HG03108 (cell line): ENCODE measurements around the gene RHOH.

ENCODE experiments used
- ATAC-seq: cut with Tn5 transposase; IDR thresholded peaks from one replicate; pipeline ENCODE4 v1.9.1; 2021; ENCODE audit warnings: moderate library complexity; ENCODE audit not compliant: unreplicated experiment

Gene RHOH

DNA sequence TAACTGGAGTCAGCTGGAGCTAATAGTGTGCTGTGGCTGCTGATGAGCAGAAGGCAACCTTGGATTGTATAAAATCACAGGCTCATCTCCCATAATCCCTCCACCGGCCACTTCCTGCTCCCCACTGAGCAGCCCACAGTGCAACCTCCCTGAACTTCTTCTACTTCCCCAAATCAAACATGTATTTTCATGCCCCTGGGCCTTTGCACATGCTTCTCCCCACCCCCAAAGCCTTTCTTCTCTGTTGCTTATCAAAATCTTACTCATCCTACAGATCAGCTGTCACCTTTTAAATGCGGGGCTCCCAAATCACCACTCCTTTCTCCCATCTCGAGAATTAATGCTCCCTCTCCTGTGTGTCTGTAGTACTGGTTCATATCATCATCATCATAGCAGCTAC, 35.8 kb downstream of the RHOH start:
- ATAC-seq = no peak

DNA sequence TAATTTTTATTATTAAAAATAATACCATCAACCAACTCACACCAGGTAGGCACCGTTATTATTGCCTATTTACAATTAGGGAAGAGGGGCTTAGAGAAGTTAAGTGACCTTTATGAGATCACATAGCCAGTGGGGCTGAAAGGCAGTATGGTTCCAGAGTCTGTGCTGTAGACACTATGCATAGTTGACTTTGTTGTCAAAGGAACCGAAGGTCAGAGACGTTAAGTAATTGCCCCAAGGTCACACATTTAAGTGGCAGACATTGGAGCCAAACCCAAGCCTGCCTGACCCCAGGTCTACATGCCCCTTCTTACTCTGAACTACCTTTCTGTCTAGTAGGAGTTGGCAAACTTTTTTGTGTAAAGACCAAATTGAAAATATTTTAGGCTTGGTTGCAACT, 36.4 kb downstream of the RHOH start:
- ATAC-seq = no peak

- no peak for ATAC-seq
Observed at GRCh38 chr4:40234519-40235039, 37.7 kb downstream of the RHOH start.

GRCh38 chr4:40238008-40238699, 41.3 kb downstream of the RHOH start:
- no peak for ATAC-seq

GRCh38 chr4:40238700-40239548, 42.1 kb downstream of the RHOH start:
- ATAC-seq = no peak

DNA sequence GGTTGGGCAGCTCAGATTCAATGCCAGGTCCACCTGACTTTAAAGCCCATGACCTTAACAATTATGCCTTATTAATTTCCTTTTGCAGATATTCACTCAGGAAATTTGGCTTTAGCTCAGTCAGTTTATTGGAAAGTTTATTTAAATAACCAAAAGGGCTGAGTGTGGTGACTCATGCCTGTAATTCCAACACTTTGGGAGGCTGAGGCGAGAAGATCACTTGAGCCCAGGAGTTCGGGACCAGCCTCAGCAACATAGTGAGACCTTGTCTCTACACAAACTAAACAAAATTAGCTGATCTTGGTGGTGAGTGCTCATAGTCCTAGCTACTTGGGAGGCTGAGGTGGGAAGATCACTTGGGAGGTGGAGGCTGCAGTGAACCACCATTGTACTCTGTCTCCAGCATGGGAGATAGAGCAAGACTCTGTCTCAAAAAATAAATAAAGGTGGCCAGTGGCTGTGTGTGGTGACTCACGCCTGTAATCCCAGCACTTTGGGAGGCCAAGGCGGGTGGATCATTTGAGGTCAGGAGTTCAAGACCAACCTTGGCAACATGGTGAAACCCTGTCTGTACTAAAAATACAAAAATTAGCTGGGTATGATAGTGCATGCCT, 43.3 kb downstream of the RHOH start:
- no peak for ATAC-seq

DNA sequence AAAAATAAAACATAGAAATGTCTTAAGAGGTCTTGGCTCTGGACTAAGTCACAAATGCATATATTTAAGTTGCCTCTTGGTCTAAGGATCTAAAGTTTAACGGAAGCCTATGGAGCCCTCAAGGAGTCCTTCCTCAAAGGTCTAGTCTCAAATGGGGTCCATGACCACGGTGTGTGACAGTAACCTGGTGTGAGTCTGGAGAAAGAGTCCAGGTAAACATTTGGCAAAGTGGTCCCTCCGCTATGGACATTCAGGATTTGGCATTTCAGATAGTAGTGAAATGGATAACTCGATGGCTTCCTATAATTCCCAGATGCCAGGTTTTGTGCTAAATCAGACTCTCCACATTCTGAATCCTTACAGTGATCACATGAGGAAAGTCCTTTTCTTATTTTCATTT, 44.2 kb downstream of the RHOH start:
- ATAC-seq = no peak

DNA sequence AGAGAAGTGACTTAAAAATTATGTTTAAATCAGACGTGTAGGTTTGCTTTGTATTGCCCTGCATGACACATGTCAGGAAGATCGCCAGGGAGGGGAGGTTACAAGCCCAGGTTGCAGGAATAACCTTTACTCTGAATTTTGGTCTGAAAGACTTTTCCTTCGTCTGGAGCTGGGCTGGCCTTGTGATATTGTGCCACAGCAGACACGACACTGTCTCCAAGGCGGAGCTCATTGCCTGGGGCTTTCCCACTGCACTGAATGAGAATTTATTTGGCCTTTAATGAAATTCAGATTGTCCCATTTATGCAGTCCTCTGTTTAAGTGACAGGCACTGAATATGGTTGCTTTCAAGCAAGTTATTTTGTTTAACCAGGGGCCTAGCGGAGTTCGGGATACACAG, 45.1 kb downstream of the RHOH start:
- ATAC-seq = no peak

- no peak for ATAC-seq
Observed at GRCh38 chr4:40243386-40243948, 46.6 kb downstream of the RHOH start.

DNA sequence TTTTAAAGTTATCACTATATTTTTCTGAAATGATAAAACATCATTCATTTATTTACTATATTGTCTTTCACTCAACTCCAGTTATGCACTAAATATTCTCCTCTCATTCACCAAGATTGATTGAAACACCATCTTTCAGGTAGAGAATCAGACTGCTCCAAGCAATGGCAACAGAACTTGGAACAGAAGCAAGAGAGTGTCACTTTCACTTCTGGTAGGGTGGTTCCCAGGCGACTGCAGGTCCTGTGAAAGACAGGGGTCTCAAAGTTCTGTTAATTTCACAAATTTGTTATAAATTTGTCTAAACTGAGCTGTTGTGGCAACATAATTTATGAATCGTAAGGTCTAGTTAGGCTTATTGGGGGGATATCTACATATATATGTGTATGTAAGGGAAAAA, 47.8 kb downstream of the RHOH start:
- no peak for ATAC-seq

DNA sequence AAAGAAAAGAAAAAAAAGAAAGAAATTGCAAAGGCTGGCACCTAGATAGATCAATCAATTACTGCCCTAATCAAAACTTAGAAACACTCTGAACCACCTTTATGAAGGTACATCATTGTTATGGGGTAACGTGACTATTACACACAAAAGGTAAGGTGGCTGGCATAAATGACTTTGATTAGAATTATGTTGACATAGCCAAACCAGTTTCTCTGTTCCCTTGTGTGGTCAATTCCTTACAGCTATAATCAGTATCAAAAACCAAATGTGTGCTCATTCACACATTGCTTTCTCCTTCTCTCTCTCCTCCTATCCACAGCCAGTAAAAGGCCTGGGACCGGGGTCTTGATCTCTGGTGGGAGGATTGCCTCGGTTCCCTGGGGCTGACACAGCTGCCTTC, 48.7 kb downstream of the RHOH start:
- no peak for ATAC-seq

DNA sequence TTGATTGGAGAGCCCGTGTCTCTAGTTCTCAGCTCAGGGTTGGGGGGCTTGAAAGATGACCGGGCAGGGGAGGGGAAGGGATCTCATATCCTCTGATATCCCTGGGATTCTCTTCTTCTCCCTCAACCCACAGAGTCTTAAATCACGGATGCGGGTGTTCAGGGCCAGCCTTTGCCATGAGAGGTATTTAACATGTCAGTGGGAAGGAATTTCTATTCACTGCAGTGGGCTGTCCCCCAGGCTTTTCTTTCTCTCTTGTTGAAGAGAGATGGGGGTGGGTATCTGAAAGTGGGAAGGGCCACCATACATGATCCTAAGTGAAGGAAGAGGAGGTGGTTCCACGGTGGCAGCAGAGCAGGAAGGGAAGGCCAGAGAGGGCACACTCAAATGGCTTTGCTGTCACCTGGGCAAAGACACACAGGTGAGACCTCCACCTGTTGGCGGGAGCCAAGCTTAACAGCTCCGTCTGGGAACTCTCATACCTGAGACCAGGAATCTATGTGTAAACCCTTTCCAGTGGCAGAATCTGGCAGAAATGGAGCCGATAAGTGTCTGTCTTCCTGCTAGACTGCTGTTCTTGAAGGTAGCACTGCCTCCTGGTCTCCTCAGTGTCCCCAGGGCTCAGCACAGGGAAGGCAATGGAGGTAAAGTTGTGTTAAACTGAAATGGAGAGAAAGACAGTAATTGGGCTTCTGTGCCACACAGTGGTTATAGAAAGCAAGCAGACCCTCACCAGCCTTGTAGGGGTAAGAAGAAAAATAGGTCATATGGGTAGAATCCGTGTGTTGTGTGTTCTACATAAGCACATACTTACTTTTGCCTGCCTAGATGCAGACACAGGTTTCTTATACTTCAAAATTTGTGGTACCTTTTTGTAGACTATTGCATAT, 49.4 kb downstream of the RHOH start:
- no peak for ATAC-seq

GRCh38 chr4:40246938-40247337, 50.1 kb downstream of the RHOH start:
- no peak for ATAC-seq

DNA sequence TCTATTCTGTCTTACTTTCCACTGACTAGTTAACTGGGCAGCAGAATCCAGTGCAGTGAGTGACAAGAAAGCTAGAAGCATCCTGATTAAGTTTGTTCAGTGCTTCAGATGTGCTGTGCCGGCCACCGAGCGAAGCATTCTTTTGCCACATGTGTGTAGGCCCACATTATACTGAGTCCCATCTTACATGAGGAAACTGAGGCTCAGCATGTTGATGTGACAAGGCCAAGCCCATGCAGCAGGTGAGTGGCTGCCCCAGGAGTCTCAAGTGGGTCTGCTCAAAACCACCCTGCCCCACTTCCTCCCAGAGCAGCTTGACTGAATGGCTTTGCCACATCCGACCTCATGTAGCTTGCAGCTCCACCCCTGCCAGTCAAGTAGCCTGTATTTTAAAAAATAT, 50.5 kb downstream of the RHOH start:
- no peak for ATAC-seq

DNA sequence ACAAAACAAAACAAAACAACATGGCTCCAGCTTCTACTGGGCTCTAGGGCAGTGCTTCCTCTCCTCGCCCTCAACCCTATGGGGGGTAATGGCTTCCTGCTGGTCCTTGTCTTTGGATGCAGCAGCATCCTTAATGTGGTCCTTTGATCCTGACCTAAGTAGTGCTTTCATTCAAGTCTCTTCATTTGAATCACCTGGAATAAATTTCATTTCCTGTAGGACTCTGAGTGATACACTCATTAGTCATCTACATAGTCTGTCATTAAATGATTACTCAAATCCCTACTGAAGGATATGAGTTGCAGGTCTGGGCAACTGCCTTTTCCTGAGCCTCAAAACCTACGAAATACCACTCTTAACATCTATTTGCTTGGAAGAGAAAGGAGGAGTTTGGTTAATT, 54.5 kb downstream of the RHOH start:
- ATAC-seq = no peak

DNA sequence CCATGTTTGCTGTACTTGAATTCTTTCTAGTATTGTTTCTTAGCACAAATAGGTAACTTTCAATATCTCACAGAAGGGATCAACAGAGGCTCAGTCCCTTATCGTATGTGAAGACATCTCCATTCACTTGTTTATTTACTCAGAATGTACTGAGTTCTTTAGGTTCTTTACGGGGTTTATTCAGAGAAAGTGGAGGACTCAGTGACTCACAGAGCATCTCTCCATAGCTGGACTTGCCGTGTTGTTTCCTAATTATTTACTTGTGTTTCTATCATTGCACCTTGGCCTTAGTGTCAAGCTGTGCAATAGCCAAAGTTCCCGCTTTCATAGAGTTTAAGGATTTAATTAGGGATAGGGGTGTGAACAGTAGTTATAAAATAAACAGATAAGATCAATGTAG, 57.1 kb downstream of the RHOH start:
- no peak for ATAC-seq

DNA sequence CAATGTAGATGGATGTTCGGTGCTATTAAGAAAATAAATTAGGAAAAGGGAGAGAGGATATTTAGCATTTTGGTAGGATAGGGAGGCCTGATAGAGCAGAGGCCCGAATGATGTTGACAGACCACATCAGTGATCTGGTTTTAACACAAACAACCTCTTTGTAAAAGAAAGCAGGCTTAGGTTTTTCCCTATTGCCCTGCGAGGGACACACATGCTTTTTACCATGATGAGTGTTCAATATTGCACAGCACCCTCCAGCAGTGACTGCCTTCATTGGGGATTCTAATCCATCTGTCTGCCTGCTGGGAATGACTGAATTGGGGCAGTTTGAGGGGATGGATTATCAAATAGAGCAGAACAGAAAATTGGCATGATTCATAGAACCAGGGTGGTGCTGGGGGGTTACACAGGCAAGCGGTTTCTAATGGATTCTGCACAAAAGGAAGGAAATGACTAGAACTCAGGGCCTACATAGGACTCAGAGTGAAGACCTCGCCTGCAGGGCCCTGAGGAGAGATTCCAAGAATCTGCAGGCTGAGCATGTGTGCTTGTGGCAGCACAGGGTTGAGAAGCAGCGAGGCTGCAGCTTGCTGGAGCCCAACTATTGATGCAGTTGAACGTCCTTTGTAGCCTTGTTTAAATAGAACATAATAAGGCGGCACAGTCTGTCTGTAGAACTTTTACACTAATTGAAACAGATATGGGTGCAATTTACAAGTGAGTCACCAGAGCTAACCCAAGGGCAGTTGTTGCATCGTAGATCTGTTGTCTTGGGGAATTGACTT, 58.0 kb downstream of the RHOH start:
- ATAC-seq = no peak

DNA sequence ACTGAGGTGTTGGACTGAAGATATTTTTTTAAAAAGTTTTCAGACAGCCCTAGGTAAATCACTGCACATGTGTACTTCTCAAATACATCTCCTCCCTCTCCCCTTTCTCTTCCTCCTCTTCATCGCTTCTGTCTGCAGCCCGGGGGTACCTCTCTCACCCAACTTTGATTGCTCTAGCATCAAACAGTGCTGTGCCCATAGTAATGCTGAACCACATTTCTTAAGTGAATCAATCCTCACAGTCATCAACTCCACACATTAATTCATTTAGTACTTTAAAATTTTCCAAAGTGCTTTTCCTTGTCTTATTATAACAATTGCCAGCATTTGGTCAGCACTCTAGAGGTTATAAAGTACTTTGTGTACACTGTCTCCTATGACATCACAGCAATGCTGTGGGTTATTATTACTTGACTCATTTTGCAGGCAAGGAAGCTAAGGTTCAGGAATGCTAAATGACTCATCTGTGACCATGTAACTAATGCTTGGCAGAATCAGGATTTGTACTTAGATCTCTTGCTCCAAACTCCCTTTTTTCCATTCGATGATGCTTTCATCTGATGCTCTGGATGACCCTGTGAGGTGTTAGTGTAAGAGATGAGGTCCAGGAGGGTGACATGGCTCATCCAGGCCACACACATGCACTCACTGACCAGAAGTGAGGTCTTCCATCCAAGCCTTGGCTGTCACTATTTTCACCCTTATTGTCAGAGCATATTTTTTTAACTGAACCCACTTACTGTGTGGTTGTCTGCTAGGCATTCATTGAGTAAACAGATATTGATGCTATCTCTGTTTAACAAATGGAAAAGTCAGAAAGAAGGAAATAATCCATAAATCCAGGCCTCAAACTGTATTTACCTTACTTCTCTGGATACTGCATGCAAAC, 58.8 kb downstream of the RHOH start:
- ATAC-seq = no peak

DNA sequence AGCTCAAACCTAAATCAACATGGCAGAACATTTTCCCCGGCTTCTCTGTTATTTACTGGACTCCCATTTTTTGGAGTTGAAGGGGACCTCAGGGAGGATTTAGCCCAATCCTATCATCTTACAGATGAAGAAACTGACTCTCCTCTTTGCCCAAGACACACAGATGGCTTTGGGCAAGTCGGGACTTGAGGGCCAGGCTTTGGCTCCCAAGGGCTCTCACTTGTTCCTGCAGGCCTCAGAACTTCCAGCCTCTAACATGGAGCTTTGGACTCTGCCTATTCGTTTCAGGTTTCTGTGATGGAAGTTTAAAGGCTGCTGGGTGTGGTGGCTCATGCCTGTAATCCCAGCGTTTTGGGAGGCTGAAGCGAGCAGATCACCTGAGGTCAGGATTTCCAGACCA, 59.5 kb downstream of the RHOH start:
- no peak for ATAC-seq
